ENCODE data around the gene COA1.
"Not testable (repeated sequence)": the region's sequence is repeated elsewhere in the genome, so short reads cannot be mapped to it uniquely, and the experiment has no call there.

The COA1 gene, protein sequence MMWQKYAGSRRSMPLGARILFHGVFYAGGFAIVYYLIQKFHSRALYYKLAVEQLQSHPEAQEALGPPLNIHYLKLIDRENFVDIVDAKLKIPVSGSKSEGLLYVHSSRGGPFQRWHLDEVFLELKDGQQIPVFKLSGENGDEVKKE

DNA sequence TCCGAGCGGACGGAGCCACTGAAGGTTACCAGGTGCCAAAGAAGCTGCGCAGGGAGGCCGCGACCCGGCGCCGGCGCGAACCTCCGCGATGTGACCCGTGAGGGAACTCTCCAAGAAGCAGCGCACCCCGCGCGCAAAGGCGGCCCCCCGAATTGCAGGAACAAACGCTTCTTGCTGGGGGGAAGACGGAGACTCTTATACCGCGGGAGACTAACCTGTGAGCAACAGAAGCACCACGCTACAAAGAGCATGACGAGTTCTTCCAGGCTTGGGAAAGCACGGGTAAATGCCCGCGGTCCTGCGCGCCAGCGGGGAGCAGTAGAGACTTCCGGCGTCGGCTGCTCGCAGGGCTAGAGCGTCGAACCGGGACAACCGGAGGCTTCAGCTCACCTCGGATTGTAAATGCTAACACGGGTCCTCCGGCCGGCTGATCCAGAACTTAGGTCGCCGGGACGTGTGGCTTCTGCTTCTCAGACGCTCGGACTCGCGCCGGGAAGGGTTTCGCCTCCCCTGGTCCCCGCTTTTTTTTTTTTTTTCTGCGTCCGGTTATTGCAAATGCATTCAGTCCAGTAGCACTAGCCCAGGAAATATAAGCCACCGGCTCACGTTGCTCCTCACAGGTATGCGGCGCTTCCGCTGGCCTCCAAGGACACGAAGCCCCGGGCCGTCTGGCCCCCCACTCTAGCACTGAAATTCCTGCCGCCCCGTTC lies at the start of gene COA1:
TSS of gene COA1 (minus strand) at position 310 of the 710 bp plus-strand sequence. CDS start 80,909 bp downstream, outside the sequence.
- in situ Hi-C loops (cut with MboI; ENCODE audit: low sequenced_read_pairs) = no loop called here

DNA sequence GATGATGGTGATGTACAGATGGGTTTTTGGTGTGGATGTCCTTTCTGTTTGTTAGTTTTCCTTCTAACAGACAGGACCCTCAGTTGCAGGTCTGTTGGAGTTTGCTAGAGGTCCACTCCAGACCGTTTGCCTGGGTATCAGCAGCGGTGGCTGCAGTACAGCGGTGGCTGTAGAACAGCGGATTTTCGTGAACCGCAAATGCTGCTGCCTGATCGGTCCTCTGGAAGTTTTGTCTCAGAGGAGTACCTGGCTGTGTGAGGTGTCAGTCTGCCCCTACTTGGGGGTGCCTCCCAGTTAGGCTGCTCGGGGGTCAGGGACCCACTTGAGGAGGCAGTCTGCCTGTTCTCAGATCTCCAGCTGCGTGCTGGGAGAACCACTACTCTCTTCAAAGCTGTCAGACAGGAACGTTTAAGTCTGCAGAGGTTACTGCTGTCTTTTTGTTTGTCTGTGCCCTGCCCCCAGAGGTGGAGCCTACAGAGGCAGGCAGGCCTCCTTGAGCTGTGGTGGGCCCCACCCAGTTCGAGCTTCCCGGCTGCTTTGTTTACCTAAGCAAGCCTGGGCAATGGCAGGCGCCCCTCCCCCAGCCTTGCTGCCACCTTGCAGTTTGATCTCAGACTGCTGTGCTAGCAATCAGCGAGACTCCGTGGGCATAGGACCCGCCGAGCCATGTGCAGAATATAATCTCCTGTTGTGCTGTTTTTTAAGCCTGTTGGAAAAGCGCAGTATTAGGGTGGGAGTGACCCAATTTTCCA lies 49.1 kb upstream of the COA1 start:
- in situ Hi-C loops (cut with MboI; ENCODE audit: low sequenced_read_pairs) = not testable (repeated sequence)

DNA sequence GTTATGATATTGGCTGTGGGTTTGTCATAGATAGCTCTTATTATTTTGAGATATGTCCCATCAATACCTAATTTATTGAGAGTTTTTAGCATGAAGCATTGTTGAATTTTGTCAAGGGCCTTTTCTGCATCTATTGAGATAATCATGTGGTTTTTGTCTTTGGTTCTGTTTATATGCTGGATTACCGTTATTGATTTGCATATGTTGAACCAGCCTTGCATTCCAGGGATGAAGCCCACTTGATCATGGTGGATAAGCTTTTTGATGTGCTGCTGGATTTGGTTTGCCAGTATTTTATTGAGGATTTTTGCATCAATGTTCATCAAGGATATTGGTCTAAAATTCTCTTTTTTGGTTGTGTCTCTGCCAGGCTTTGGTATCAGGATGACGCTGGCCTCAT lies 45.9 kb upstream of the COA1 start:
- in situ Hi-C loops (cut with MboI; ENCODE audit: low sequenced_read_pairs) = not testable (repeated sequence)

DNA sequence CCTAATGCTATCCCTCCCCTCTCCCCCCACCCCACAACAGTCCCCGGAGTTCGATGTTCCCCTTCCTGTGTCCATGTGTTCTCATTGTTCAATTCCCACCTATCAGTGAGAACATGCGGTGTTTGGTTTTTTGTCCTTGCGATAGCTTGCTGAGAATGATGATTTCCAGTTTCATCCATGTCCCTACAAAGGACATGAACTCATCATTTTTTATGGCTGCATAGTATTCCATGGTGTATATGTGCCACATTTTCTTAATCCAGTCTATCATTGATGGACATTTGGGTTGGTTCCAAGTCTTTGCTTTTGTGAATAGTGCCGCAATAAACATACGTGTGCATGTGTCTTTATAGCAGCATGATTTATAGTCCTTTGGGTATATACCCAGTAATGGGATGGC lies 43.9 kb upstream of the COA1 start:
- in situ Hi-C loops (cut with MboI; ENCODE audit: low sequenced_read_pairs) = not testable (repeated sequence)

DNA sequence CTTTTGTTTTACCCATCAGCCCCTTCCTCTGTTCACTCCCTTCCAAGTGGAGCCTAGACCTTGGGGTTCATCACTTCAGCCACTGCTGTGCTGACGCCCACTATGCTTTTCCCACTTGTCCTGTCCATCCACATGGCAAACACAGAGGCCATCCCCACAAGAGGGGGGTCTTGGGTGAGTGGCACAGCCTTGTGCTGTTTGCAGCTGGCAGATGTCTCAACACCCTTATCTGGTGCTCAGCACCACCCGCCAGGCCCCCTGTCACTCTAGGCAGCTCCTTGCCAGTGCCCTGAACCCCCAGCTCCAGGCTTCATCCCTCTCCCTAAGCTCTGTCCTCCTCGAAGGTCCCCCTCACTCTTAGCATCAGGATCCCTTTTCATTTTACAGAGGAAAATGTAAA lies 42.2 kb upstream of the COA1 start:
- in situ Hi-C loops (cut with MboI; ENCODE audit: low sequenced_read_pairs) = no loop called here

DNA sequence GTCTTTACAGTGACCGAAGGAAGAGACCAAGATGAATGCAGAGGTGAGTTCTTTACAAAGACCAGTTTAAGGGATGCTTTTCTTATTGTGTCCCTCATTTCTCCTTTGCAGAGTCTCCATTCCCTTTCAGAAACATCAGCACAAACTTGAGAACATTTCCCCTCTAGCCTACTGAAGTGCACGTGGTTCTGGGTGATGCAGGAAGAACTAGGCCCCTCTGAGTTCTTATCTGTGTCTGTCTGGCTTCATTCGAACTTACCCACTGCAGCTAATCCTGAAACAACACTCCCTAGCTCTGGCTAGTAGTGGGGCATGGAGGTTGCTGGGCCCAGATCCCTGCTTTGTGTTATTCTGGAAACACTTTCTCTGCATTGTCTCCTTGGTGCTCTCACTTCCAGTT lies 41.8 kb upstream of the COA1 start:
- in situ Hi-C loops (cut with MboI; ENCODE audit: low sequenced_read_pairs) = no loop called here

DNA sequence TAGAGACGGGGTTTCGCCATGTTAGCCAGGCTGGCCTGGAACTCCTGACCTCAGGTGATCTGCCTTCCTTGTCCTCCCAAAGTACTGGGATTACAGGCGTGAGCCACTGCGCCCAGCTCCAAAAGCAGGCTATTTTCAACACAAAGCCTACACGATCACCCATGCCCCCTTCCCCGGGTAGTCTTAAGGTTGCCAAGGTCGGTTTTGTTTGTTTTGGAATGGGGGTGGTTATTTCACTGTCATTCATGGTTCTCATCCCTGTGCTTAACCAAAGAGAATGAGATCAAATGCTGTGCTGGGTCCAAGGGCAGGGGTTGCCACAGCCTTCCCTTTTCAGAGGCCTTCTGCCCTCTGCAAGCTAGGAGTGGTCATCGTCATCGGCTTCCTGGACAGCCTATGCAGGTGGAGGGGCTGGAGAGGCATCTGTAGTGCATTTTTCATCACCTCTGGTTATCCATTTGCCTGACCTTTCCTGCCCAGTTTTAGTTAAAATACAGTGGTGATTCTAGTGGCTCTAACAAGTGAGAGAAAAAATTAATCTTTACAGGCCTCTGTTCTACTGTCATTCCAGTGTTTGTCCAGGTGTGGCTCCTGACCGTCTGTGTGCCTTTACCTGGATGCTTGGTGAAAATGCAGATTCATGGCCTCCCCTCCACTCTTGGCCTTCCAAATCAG lies 40.6 kb upstream of the COA1 start:
- in situ Hi-C loops (cut with MboI; ENCODE audit: low sequenced_read_pairs) = no loop called here

DNA sequence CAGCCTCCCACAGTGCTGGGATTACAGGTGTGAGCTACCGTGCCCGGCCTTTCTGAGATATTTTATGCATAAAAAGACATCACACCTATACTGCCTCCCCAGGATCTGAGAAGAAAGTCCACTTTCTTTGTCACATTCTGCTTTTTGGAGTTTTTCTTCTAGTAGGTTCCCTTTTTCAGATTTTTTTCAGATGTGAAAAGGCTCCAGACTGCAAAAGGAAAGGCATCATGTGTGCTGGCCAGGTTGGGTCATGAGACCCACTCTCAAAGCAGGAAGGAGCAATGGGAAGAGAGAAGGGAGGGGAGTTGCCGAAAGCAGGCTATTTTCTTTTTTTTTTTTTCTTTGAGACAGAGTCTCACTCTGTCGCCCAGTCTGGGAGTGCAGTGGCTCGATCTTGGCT lies 40.0 kb upstream of the COA1 start:
- in situ Hi-C loops (cut with MboI; ENCODE audit: low sequenced_read_pairs) = no loop called here

DNA sequence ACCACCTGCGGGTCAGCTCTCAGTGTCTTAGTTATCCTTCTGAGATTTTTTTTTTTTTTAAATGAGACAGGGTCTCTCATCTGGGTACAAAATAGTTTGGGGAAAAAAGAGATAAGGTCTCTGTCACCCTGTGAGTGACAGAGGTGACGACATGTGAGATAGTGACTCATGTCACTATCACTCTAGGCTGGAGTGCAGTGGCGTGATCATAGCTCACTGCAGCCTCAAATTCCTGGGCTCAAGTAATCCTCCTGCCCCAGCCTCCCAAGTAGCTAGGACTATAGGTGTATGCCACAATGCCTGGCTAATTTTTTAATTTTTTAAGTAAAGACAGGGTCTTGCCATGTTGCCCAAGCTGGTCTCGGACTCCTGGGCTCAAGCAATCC lies 39.6 kb upstream of the COA1 start:
- in situ Hi-C loops (cut with MboI; ENCODE audit: low sequenced_read_pairs) = no loop called here

DNA sequence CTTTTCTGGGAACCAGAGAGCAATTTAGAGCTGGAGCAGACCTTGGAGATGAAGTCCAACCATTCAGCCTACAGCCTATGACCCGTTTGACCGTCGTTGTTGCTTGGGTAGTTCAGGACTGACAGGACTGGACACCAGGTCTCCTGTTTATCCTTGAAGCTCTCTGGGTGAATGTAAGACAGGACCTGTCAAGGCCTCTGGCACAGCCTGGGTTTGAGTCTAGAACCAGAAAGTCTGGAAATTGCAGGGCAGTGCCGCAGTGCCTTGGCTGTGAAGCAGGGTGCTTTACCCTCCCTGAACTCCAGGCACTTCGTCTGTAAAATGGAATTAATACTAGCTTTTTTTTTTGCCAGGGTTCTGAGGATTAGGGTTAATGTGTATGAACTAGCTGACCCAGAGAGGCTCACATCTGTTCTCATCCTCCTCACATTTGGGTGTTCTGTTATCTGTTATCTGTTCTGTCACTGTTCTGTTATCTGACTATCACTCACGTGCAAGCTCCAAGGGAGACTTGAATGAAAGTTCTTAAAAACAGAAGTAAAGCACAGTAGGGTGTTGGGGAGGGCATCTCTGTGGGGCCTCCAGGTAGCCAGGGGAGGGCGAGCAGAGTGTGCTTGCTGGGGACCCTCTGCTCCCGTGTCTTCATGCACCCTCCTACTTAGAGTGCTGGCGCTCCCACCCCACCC lies 39.0 kb upstream of the COA1 start:
- in situ Hi-C loops (cut with MboI; ENCODE audit: low sequenced_read_pairs) = no loop called here

DNA sequence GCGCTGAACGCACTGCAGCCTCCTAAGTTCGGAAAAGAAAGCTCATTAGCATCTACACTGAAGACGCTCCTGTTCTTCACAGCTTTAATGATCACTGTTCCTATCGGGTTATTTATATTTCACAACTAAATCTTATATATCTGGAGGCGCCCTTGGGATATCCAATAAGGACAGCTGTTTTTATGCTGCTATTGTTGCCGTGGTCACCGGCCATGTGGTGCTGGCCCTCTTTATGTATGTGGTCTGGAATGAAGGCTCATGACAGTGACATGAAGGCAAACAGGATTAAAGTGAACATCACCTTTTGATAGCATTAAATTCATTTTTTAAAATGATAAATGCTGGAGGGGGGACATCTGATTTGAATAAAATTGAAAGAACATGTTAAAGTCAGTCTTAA lies 38.0 kb upstream of the COA1 start:
- in situ Hi-C loops (cut with MboI; ENCODE audit: low sequenced_read_pairs) = no loop called here

DNA sequence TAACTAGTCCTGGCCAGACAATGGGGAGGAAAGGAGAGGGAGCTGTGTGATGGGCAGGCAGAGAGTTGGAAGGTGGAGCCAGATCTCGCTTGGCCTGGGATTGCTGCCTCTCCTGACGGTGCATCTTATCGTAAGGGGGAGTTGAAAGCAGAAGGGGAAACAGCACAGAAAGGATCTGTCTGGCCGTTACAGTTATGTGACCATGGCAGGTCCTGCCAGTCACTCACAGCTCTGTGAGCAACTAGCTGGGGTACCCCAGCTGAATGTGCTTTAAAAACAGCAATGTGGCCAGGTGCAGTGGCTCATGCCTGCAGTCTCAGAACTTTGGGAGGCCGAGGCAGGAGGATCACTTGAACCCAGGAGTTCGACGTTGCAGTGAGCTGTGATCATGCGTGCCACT lies 37.2 kb upstream of the COA1 start:
- in situ Hi-C loops (cut with MboI; ENCODE audit: low sequenced_read_pairs) = no loop called here

DNA sequence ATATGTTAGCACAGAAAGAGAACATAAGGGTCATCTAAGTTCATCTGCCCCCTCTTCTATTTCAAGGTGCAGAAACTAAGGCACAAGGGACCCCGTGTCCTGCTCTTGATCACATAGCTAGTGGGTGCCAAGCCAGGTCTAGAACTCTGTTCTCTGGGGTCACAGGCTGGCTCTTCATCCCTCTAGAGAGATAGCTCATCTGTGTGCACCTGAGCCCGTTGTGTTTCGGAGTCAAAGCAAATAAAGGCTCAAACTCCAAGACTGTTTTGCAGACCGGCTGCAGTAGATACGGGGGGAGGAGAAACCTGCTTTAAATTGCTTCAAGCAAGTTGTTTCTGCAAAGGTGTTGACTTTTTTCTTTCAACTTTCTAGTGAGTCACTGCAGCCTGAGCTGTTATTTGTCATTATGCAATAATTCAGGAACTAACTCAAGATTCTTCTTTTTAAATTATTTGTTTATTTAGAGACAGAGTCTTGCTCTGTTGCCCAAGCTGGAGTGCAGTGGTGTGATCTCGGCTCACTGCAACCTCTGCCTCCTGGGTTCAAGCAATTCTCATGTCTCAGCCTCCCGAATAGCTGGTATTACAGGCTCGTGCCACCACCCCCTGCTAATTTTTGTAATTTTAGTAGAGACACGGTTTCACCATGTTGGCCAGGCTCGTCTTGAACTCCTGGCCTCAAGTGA lies 35.6 kb upstream of the COA1 start:
- in situ Hi-C loops (cut with MboI; ENCODE audit: low sequenced_read_pairs) = no loop called here

DNA sequence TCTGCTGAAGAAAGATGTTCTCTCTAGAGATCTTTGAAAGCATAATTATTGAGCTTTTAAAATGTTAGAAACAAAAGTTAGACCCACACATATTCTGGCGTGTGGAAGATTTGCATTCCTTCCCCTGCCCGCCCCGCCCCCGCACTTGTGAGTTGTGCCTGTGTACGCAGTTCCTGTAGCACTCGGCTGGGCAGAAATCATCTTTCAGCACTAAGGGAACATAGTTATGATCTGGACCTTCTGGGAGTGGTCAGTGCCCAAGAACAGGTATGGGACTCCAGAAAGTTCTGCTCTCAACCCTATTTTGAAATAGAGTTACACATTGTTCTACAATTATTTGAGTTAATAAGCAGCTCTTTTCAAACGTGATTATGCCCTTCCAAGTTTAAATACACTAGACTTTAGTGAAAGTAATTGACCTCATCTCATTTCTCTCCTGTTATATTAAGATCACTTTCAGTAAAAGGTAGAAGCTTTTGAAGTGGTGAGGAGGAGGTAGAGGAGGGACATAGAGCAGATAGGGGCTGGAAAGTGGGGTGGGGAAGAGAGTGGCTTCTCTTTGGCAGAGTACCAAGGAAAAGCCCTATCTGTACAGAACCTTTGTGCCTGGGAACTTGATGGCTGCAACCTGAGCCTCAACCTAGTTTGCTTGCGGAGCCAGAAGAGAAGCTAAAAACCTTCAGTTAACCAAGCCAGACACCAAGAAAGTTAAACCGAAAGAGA lies 34.9 kb upstream of the COA1 start:
- in situ Hi-C loops (cut with MboI; ENCODE audit: low sequenced_read_pairs) = no loop called here

DNA sequence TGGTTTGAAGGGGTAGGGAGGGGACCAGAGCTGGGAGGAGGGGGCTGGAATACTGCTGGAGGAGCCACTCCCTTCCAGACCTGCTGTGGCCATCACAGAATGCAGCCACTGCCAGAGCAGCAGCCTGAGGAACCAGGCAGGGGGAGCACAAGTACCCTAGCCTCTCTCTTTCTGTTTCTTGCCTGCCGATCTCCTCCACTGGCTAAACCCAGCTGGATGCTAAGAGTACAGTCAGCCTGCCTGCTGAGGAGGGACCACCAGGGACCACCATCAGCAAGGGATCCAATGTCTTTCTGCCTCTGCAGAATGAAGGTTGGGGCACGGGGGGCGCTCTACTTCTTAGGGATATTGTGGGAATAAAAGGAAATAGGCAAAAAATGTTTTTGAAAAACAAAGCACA lies 33.9 kb upstream of the COA1 start:
- in situ Hi-C loops (cut with MboI; ENCODE audit: low sequenced_read_pairs) = no loop called here

DNA sequence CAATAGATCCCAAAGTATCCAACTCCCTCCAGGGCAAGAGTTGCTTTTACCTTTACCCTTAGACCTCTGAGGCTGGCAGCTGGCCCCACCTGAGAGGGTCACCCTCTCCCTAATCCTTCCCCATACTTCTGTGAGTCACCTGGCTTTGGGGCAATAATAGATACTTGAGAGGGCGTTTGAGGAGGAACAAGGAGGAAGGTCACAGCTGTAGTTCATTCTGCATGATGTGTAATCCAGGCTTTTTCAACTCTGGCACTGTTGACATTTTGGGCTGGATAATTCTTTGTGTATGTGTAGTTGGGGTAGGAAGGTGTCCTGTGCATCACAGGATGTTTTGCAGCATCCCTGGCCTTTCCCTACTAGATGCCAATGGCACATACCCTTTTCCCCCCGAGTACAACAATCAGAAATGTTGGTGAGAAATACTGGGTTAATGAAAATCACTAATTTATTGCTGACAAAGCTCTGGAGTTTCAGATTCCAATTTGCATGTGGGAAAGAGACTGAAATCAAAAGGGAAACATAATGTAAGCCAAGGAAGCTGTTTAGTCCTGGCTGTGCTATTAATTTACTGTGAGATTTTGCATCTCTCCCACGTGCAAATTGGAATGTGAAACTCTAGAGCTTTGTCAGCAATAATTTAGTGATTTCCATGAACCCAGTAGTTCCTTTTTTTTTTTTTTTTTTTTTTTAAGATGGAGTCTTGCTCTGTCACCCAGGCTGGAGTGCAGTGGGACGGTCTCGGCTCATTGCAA lies 32.8 kb upstream of the COA1 start:
- in situ Hi-C loops (cut with MboI; ENCODE audit: low sequenced_read_pairs) = no loop called here

DNA sequence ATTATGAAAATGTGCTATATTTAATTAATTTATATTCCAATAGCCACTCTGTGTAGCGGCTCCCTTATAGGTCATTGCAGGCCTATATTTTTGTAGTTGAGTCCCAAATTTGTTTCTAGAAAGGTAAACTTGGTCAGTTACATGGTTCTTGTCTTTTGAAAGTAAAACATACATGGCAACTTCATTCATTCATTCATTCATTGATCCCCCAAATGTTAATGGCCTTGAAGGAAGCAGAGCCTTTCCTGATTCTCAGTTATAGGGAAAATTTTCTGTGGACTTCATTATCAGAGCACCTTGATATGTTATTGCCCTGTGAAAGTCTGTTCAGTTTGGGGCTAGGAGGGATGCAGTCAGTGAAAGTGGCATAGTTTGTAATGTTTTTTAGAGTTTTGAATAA lies 32.1 kb upstream of the COA1 start:
- in situ Hi-C loops (cut with MboI; ENCODE audit: low sequenced_read_pairs) = no loop called here

DNA sequence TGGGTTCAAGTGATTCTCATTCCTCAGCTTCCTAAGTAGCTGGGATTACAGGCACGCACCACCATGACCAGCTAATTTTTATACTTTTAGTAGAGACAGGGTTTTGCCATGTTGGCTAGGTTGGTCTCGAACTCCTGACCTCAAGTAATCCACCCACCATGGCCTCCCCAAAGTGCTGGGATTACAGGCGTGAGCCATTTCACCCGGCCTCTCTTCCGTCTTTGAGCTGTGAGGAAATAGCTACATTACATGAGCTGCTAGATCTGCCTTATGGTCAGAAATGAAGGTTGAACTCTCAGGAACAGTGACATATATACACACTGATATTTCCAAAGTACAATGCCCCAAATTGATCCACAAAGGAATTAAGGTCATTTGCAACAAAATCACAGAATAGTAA lies 31.5 kb upstream of the COA1 start:
- in situ Hi-C loops (cut with MboI; ENCODE audit: low sequenced_read_pairs) = no loop called here
